ES-I3 (cell line): Measurements from ENCODE around the gene SRRM4.
A peak's percentile ranks its signal among the peaks of the same experiment; 100 is the strongest.

Experiments
- H3K36me3 ChIP-seq: 2 replicates; pipeline ENCODE4 v1.6.1; 2013; ENCODE audit warnings: mild to moderate bottlenecking, low read length, control low read depth, moderate library complexity; ENCODE audit not compliant: insufficient read depth
- H3K4me1 ChIP-seq: 2 replicates; pipeline ENCODE4 v1.6.1; 2013; ENCODE audit warnings: mild to moderate bottlenecking, control low read depth, low read length; ENCODE audit not compliant: insufficient read depth
- H3K9ac ChIP-seq: 2 replicates; pipeline ENCODE4 v1.6.1; 2013; ENCODE audit warnings: low read depth, mild to moderate bottlenecking, low read length, moderate library complexity
- H3K9me3 ChIP-seq: 2 replicates; pipeline ENCODE4 v1.6.1; 2013; ENCODE audit warnings: mild to moderate bottlenecking, low read length, moderate library complexity; ENCODE audit not compliant: control insufficient read depth, insufficient read depth

The SRRM4 gene

GRCh38 chr12:119167902-119168301, 186.6 kb downstream of the SRRM4 start:
- H3K9ac ChIP-seq = no peak overlapping the region

GRCh38 chr12:119168721-119169120, 187.4 kb downstream of the SRRM4 start:
- 0 out of 2 replicates have a peak, but pooled peaks cover 8% of the 10 kb centered on the region for H3K4me1 ChIP-seq

More at GRCh38 chr12:119167902-119168301, 186.6 kb downstream of the SRRM4 start:
- Histone ChIP-seq H3K36me3 (no peaks in the 10 kb centered on the region), H3K4me1 (0 out of 2 replicates have a peak, but pooled peaks cover 8% of the 10 kb centered on the region), H3K9me3 (no peaks in the 10 kb centered on the region)

GRCh38 chr12:119169150-119169549, 187.8 kb downstream of the SRRM4 start:
- H3K4me1 ChIP-seq = 0 out of 2 replicates have a peak, but pooled peaks cover 8% of the 10 kb centered on the region
- no peak overlapping the region for H3K9ac ChIP-seq
- H3K36me3 ChIP-seq = no peaks in the 10 kb centered on the region
- H3K9me3 ChIP-seq = no peaks in the 10 kb centered on the region

More at GRCh38 chr12:119168721-119169120, 187.4 kb downstream of the SRRM4 start:
- H3K36me3 ChIP-seq = no peaks in the 10 kb centered on the region
- no peak overlapping the region for H3K9ac ChIP-seq
- no peaks in the 10 kb centered on the region for H3K9me3 ChIP-seq

- Histone ChIP-seq H3K9me3 (no peaks in the 10 kb centered on the region), H3K9ac (no peak overlapping the region), H3K4me1 (peaks cover 14% of the 10 kb centered on the region; the same call in 1 of the 2 replicates), H3K36me3 (no peaks in the 10 kb centered on the region)
Measured at GRCh38 chr12:119171291-119171690, 189.9 kb downstream of the SRRM4 start.

GRCh38 chr12:119171691-119172425, 190.5 kb downstream of the SRRM4 start:
- H3K9ac ChIP-seq = no peak overlapping the region
- no peaks in the 10 kb centered on the region for H3K9me3 ChIP-seq
- H3K4me1 ChIP-seq = peaks cover 17% of the 10 kb centered on the region; the same call in 1 of the 2 replicates
- H3K36me3 ChIP-seq = no peaks in the 10 kb centered on the region

GRCh38 chr12:119175081-119175480, 193.7 kb downstream of the SRRM4 start:
- Histone ChIP-seq H3K9me3 (no peaks in the 10 kb centered on the region), H3K4me1 (peaks cover 26% of the 10 kb centered on the region), H3K9ac (no peak overlapping the region), H3K36me3 (no peaks in the 10 kb centered on the region)

GRCh38 chr12:119176267-119177055, 195.1 kb downstream of the SRRM4 start:
- H3K9ac ChIP-seq = no peak overlapping the region
- no peaks in the 10 kb centered on the region for H3K36me3 ChIP-seq
- H3K4me1 ChIP-seq = peaks cover 33% of the 10 kb centered on the region

GRCh38 chr12:119177056-119177325, 195.7 kb downstream of the SRRM4 start:
- Histone ChIP-seq H3K36me3 (no peaks in the 10 kb centered on the region), H3K9ac (no peak overlapping the region), H3K9me3 (no peaks in the 10 kb centered on the region), H3K4me1 (peaks cover 37% of the 10 kb centered on the region)

More at GRCh38 chr12:119176267-119177055, 195.1 kb downstream of the SRRM4 start:
- H3K9me3 ChIP-seq = no peaks in the 10 kb centered on the region

- Histone ChIP-seq H3K9me3 (no peaks in the 10 kb centered on the region), H3K36me3 (no peaks in the 10 kb centered on the region), H3K4me1 (peaks cover 37% of the 10 kb centered on the region), H3K9ac (no peak overlapping the region; the same call in 1 of the 2 replicates)
Measured at GRCh38 chr12:119177724-119178380, 196.5 kb downstream of the SRRM4 start.

- H3K4me1 ChIP-seq = peaks cover 37% of the 10 kb centered on the region
- H3K9me3 ChIP-seq = no peaks in the 10 kb centered on the region
- H3K36me3 ChIP-seq = no peaks in the 10 kb centered on the region
- peak within 1 kb of the TSS; percentile 52 for H3K9ac ChIP-seq
Measured at GRCh38 chr12:119178544-119179334, 197.4 kb downstream of the SRRM4 start, which contains the start of gene HSPB8. Gene HSPB8, plus strand, starts transcription at chr12:119178931. Its CDS starts 382 bp downstream, at chr12:119179313.

- H3K9ac ChIP-seq = peak overlapping the region; percentile 52
Measured at GRCh38 chr12:119179335-119180021, 198.1 kb downstream of the SRRM4 start.

GRCh38 chr12:119180380-119181040, 199.2 kb downstream of the SRRM4 start:
- Histone ChIP-seq H3K9ac (peak overlapping the region; percentile 52), H3K4me1 (peaks cover 37% of the 10 kb centered on the region), H3K36me3 (no peaks in the 10 kb centered on the region), H3K9me3 (no peaks in the 10 kb centered on the region)

More at GRCh38 chr12:119179335-119180021, 198.1 kb downstream of the SRRM4 start:
- peaks cover 37% of the 10 kb centered on the region for H3K4me1 ChIP-seq
- H3K36me3 ChIP-seq = no peaks in the 10 kb centered on the region
- H3K9me3 ChIP-seq = no peaks in the 10 kb centered on the region

- no peaks in the 10 kb centered on the region for H3K36me3 ChIP-seq
- peak overlapping the region; percentile 52; the same call in 1 of the 2 replicates for H3K9ac ChIP-seq
Measured at GRCh38 chr12:119181202-119181601, 199.9 kb downstream of the SRRM4 start.

More at GRCh38 chr12:119181202-119181601, 199.9 kb downstream of the SRRM4 start:
- Histone ChIP-seq H3K9me3 (no peaks in the 10 kb centered on the region), H3K4me1 (peaks cover 33% of the 10 kb centered on the region)
